Mucosa of stomach (tissue), 1 donor: ENCODE data around the gene KRAS.
A peak's percentile ranks its signal among the peaks of the same experiment; 100 is the strongest.

Experiments
- H3K27me3 ChIP-seq: one replicate; pipeline ENCODE4 v1.7.0; 2013; ENCODE audit warnings: mild to moderate bottlenecking, low read length; ENCODE audit not compliant: control insufficient read depth, insufficient read depth
- H3K36me3 ChIP-seq: one replicate; pipeline ENCODE4 v1.7.0; 2013; ENCODE audit warnings: low read length; ENCODE audit not compliant: control insufficient read depth, insufficient read depth
- H3K4me1 ChIP-seq: one replicate; pipeline ENCODE4 v1.7.0; 2013; ENCODE audit warnings: mild to moderate bottlenecking, low read length; ENCODE audit not compliant: control insufficient read depth, insufficient read depth
- H3K4me3 ChIP-seq: one replicate; pipeline ENCODE4 v1.7.0; 2013; ENCODE audit warnings: low read length
- H3K9ac ChIP-seq: one replicate; pipeline ENCODE4 v1.7.0; 2013; ENCODE audit warnings: mild to moderate bottlenecking, low read length, moderate library complexity
- H3K9me3 ChIP-seq: one replicate; pipeline ENCODE4 v1.7.0; 2013; ENCODE audit warnings: mild to moderate bottlenecking, low read length, moderate library complexity; ENCODE audit not compliant: control insufficient read depth
- donor health status: Pancreatic carcinoma.

The KRAS gene

GRCh38 chr12:25189656-25190055 is 61.1 kb downstream of the KRAS start:
- no peaks in the 10 kb centered on the region for H3K36me3 ChIP-seq
- H3K9ac ChIP-seq, result no peak overlapping the region
- H3K9me3 ChIP-seq, result no peaks in the 10 kb centered on the region
- no peaks in the 10 kb centered on the region for H3K4me1 ChIP-seq
- no peaks in the 10 kb centered on the region for H3K27me3 ChIP-seq
- H3K4me3 ChIP-seq, result no peak overlapping the region

- Histone ChIP-seq H3K4me1 (no peaks in the 10 kb centered on the region), H3K9ac (no peak overlapping the region)
Measured at GRCh38 chr12:25187781-25188180, 62.9 kb downstream of the KRAS start.

GRCh38 chr12:25186788-25187402 is 63.8 kb downstream of the KRAS start:
- H3K36me3 ChIP-seq, result no peaks in the 10 kb centered on the region
- H3K9me3 ChIP-seq, result no peaks in the 10 kb centered on the region
- H3K4me1 ChIP-seq, result no peaks in the 10 kb centered on the region
- H3K9ac ChIP-seq, result no peak overlapping the region
- no peak overlapping the region for H3K4me3 ChIP-seq
- H3K27me3 ChIP-seq, result no peaks in the 10 kb centered on the region

More at GRCh38 chr12:25187781-25188180, 62.9 kb downstream of the KRAS start:
- H3K9me3 ChIP-seq, result no peaks in the 10 kb centered on the region
- H3K27me3 ChIP-seq, result no peaks in the 10 kb centered on the region
- no peak overlapping the region for H3K4me3 ChIP-seq
- H3K36me3 ChIP-seq, result no peaks in the 10 kb centered on the region

DNA sequence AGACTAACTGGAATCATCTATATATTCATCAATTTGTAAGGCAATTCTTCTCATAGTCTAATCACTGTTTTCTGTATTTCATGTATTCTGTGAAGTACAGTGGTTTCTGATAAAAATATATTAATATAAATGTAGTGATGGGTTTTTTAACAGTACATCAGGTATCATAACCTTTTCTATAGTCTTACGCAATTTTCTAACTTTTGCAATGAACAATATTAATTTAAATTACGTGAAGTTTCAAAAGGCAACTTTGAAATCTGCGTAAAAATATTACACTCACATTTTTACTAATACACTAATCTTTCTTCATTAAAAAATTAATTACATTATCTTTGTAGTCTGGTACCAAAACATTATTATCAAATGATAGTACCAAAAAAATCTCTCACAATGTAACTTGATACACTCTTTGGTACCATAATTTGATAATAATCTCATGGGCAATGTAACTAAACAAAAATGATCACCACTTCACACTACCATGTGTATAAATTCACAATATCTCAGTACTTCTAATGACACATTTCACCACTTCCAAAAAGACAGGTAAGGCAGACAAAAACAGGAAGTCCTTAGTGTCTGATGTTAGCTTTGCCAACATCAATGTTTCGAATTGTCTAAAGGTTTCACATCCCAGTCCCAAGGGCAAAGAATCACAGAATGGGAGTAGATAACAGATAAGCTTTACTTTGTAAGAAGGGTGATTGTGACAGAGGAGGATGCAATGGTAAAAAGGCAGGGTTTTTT is 64.5 kb downstream of the KRAS start:
- H3K9ac ChIP-seq, result no peak overlapping the region
- H3K9me3 ChIP-seq, result no peaks in the 10 kb centered on the region
- H3K4me3 ChIP-seq, result no peak overlapping the region
- H3K4me1 ChIP-seq, result no peaks in the 10 kb centered on the region
- no peaks in the 10 kb centered on the region for H3K27me3 ChIP-seq
- no peaks in the 10 kb centered on the region for H3K36me3 ChIP-seq

DNA sequence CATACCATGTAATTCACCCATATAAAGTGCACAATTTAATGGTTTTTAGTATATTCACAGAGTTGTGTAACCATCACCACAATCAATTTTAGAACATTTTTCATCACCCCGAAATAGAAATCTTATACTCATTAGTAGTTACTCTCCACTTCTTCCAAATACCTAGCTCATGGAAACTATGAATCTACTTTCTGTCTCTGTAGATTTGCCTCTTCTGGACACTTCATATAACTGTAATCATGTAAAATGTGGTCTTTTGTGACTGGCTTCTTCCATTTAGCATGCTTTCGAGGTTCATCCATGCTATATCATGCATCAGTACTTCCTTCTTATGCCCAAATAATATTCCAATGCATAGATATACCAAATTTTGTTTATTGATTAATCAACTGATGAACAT is 66.6 kb downstream of the KRAS start:
- Histone ChIP-seq H3K4me1 (no peaks in the 10 kb centered on the region), H3K36me3 (no peaks in the 10 kb centered on the region), H3K27me3 (no peaks in the 10 kb centered on the region), H3K4me3 (no peak overlapping the region), H3K9me3 (no peaks in the 10 kb centered on the region), H3K9ac (no peak overlapping the region)

DNA sequence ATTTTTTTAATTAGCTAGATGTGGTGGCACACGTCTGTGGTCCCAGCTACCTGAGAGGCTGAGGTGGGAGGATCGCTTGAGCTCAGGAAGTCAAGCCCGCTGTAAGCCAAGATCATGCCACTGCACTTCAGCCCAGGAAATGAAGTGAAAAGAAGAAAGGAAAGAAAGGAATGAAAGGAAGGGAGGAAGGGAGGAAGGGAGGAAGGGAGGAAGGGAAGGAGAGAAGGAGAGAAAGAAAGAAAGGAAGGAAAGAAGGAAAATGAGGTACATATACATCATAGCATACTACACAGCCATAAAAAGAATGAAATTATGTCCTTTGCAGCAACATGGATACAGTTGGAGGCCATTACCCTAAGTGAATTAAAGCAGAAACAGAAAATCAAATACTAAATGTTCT is 68.0 kb downstream of the KRAS start:
- Histone ChIP-seq H3K9ac (no peak overlapping the region), H3K9me3 (no peaks in the 10 kb centered on the region), H3K4me1 (no peaks in the 10 kb centered on the region), H3K36me3 (no peaks in the 10 kb centered on the region), H3K27me3 (no peaks in the 10 kb centered on the region), H3K4me3 (no peak overlapping the region)

DNA sequence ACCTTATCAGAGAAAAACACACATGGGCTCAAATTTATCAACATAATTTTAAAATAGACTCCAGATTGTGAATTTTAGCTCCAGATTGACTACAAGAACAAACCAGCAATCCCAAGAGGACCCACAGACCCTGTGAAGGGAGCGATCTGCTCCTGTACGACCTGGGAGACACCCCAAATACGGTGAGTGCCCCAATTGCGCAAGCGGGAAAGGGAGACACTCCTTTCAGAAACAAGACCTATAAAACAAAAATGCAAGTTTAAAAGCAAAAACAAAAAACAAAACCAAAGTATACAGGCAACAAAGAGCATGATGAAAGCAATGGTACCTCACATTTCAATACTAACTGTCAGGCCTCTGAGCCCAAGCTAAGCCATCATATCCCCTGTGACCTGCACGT is 87.9 kb downstream of the KRAS start:
- no peaks in the 10 kb centered on the region for H3K9me3 ChIP-seq
- H3K36me3 ChIP-seq, result no peaks in the 10 kb centered on the region
- H3K4me3 ChIP-seq, result no peak overlapping the region
- H3K27me3 ChIP-seq, result no peaks in the 10 kb centered on the region
- H3K4me1 ChIP-seq, result no peaks in the 10 kb centered on the region
- no peak overlapping the region for H3K9ac ChIP-seq

- H3K9me3 ChIP-seq, result no peaks in the 10 kb centered on the region
- H3K27me3 ChIP-seq, result no peaks in the 10 kb centered on the region
- no peak overlapping the region for H3K9ac ChIP-seq
- H3K36me3 ChIP-seq, result no peaks in the 10 kb centered on the region
- no peaks in the 10 kb centered on the region for H3K4me1 ChIP-seq
- H3K4me3 ChIP-seq, result no peak overlapping the region
Measured at GRCh38 chr12:25156061-25156460, 94.7 kb downstream of the KRAS start.

DNA sequence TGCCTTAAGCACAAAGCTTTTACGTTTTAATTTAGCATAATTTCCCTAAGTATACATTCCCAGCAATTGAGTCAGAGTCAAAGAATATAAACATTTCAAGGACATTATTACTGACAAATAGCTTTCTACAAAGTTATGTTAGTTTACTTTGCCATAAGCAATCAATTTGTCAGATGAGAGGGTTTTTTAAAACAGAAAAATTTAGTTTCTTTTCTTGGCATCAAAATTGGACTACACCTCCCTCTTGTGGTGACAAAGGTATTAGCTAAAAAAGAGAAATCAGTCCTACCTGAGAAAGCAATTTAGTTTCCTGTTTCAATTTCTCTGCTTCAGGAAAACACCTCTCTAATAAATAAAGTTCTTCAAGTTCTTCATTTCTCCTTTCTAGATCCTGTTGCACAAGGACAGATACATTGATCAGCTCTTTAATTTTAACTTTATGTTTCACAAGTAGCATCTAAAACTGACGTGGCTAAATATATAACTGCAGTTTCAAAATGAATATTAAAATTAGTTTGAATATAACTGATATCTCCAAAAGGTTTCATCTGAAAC is 95.6 kb downstream of the KRAS start:
- Histone ChIP-seq H3K36me3 (no peaks in the 10 kb centered on the region), H3K9me3 (no peaks in the 10 kb centered on the region), H3K27me3 (no peaks in the 10 kb centered on the region), H3K4me3 (peak overlapping the region; percentile 7), H3K9ac (peak overlapping the region; percentile 67), H3K4me1 (no peaks in the 10 kb centered on the region)
